ENCODE data around the gene PTRH2. TPM values are rescaled to one million over a fixed set of nuclear protein-coding genes. Genes with fewer than 3 reads are reported as not detected.

The PTRH2 gene
- total RNA-seq, 4 donors from 2014 or later, result 17.4 to 18.7 (median 18.1) TPM

- ATAC-seq (no peak), DNase-seq (no peak)
- TF ChIP-seq, protein P1, sequence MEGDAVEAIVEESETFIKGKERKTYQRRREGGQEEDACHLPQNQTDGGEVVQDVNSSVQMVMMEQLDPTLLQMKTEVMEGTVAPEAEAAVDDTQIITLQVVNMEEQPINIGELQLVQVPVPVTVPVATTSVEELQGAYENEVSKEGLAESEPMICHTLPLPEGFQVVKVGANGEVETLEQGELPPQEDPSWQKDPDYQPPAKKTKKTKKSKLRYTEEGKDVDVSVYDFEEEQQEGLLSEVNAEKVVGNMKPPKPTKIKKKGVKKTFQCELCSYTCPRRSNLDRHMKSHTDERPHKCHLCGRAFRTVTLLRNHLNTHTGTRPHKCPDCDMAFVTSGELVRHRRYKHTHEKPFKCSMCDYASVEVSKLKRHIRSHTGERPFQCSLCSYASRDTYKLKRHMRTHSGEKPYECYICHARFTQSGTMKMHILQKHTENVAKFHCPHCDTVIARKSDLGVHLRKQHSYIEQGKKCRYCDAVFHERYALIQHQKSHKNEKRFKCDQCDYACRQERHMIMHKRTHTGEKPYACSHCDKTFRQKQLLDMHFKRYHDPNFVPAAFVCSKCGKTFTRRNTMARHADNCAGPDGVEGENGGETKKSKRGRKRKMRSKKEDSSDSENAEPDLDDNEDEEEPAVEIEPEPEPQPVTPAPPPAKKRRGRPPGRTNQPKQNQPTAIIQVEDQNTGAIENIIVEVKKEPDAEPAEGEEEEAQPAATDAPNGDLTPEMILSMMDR (IDR thresholded peaks at IDR 0.05 in 4 of 5, conservative IDR thresholded peaks at IDR 0.05 in 1 of 5), result no peak
- TF ChIP-seq POLR2A (IDR thresholded peaks at IDR 0.05), result no peak
- intact Hi-C loops (cut with DNase I; ENCODE audit: low total_unique reads), result no loop called here
- no peaks in the 10 kb centered on the region for H3K4me1 ChIP-seq
- H3K9me3 ChIP-seq, result no peaks in the 10 kb centered on the region
- in situ Hi-C loops (cut with MboI; ENCODE audit: low sequenced_read_pairs in 4 of 4), result loop anchor here in 1 of 4 donors (25.0 kb wide), 1 partner anchor 366 kb away; no protein-coding TSS in a partner anchor
- peaks cover 0 to 68% of the 10 kb centered on the region in 2 donors for H3K36me3 ChIP-seq
- H3K27me3 ChIP-seq, result no peaks in the 10 kb centered on the region
- no peak overlapping the region for H3K27ac ChIP-seq
- no peak overlapping the region for H3K4me3 ChIP-seq
Observed at GRCh38 chr17:59696682-59697277, 10.4 kb downstream of the PTRH2 start.

DNA sequence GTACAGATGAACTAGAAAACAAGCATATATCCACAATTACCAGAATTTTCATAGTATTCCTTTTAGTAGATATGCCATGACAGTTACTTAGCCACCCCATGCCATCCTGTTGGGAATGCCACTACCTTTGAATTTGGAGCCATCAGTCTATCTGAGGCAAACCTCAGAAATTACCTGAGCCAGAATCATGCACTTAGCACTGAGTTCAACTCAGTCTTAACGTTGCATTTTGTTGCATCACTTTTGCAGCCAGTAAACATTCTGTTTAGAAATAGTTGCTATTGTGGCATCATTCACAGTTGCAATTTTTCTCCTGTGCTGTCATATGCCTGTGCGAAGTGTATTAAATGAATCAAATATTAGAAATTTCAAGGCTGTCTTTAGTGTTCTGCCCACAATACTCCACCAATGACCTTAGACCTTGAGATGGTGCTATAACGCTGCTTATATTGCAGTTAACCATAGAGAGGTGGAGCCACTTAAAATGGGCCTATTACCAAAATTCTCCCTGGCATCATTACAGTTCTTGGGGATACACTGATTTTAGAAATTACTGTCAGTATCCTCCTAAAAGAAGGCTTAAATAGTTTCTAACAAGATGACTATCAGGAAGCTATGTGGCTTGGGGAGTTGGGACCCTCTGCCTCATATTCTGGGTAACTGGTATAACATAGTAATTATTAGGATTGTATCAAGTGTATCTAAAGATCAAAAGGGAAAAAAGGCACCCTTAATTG, 11.1 kb downstream of the PTRH2 start:
- in situ Hi-C loops (cut with MboI; ENCODE audit: low sequenced_read_pairs in 4 of 4), result loop anchor here in 1 of 4 donors (25.0 kb wide), 1 partner anchor 366 kb away; no protein-coding TSS in a partner anchor
- intact Hi-C loops (cut with DNase I; ENCODE audit: low total_unique reads), result no loop called here
- no peaks in the 10 kb centered on the region for H3K27me3 ChIP-seq
- TF ChIP-seq POLR2A (IDR thresholded peaks at IDR 0.05), result no peak
- TF ChIP-seq, protein P1 (IDR thresholded peaks at IDR 0.05 in 4 of 5, conservative IDR thresholded peaks at IDR 0.05 in 1 of 5), result no peak
- no peak overlapping the region for H3K27ac ChIP-seq
- H3K4me3 ChIP-seq, result no peak overlapping the region
- ATAC-seq (no peak), DNase-seq (no peak)
- peaks cover 0 to 74% of the 10 kb centered on the region in 2 donors for H3K36me3 ChIP-seq
- no peaks in the 10 kb centered on the region for H3K4me1 ChIP-seq
- no peaks in the 10 kb centered on the region for H3K9me3 ChIP-seq

- in situ Hi-C loops (cut with MboI; ENCODE audit: low sequenced_read_pairs in 4 of 4) (loop anchor here in 1 of 4 donors (25.0 kb wide), 1 partner anchor 368 kb away; no protein-coding TSS in a partner anchor), intact Hi-C loops (cut with DNase I; ENCODE audit: low total_unique reads) (no loop called here)
- Histone ChIP-seq H3K36me3 (peaks cover 0 to 79% of the 10 kb centered on the region in 2 donors), H3K9me3 (no peaks in the 10 kb centered on the region), H3K4me1 (no peaks in the 10 kb centered on the region), H3K4me3 (no peak overlapping the region), H3K27me3 (no peaks in the 10 kb centered on the region), H3K27ac (no peak overlapping the region)
- DNase-seq (no peak), ATAC-seq (no peak)
- TF ChIP-seq POLR2A (IDR thresholded peaks at IDR 0.05), result no peak
- TF ChIP-seq, protein P1 (IDR thresholded peaks at IDR 0.05 in 4 of 5, conservative IDR thresholded peaks at IDR 0.05 in 1 of 5), result no peak
Observed at GRCh38 chr17:59694344-59694743, 12.9 kb downstream of the PTRH2 start.

- DNase-seq (no peak), ATAC-seq (no peak)
- TF ChIP-seq, protein P1 (IDR thresholded peaks at IDR 0.05 in 4 of 5, conservative IDR thresholded peaks at IDR 0.05 in 1 of 5), result no peak
- TF ChIP-seq POLR2A (IDR thresholded peaks at IDR 0.05), result no peak
- H3K4me1 ChIP-seq, result no peaks in the 10 kb centered on the region
- H3K9me3 ChIP-seq, result no peaks in the 10 kb centered on the region
- peaks cover 0 to 79% of the 10 kb centered on the region in 2 donors for H3K36me3 ChIP-seq
- no peak overlapping the region for H3K27ac ChIP-seq
- intact Hi-C loops (cut with DNase I; ENCODE audit: low total_unique reads), result no loop called here
- H3K27me3 ChIP-seq, result no peaks in the 10 kb centered on the region
- in situ Hi-C loops (cut with MboI; ENCODE audit: low sequenced_read_pairs in 4 of 4), result loop anchor here in 1 of 4 donors (25.0 kb wide), 1 partner anchor 369 kb away; no protein-coding TSS in a partner anchor
- H3K4me3 ChIP-seq, result no peak overlapping the region
Observed at GRCh38 chr17:59693582-59693981, 13.6 kb downstream of the PTRH2 start.

Measured in gastrocnemius medialis (tissue), 4 donors.